Keratinocyte (primary cell): Measurements from ENCODE around the gene GP5. TPM values are rescaled to one million over a fixed set of nuclear protein-coding genes. Genes with fewer than 3 reads are reported as not detected.

Source experiments
- DNase-seq: peaks from one replicate; pipeline ENCODE4 v3.0.0-alpha.2; 2011; ENCODE audit warnings: low read depth, missing footprints, low spot score
- FAIRE-seq: peaks from 2 replicates; lab custom pipeline; 2011; peaks lifted over from hg19 to GRCh38; lab: Jason Lieb, UNC
- H2AFZ ChIP-seq: 2 replicates; pipeline ENCODE4 v1.6.0; 2012; ENCODE audit warnings: low read length, control low read depth, inconsistent platforms; ENCODE audit not compliant: control insufficient read depth
- H3K27ac ChIP-seq: 2 replicates; pipeline ENCODE4 v1.5.1; 2011; ENCODE audit warnings: low read length; ENCODE audit not compliant: control insufficient read depth, insufficient read depth
- H3K27me3 ChIP-seq: 3 replicates; pipeline ENCODE4 v1.6.0; 2011; ENCODE audit warnings: low read length; ENCODE audit not compliant: control insufficient read depth, insufficient read depth; ENCODE audit errors: extremely low read depth
- H3K36me3 ChIP-seq, 2 experiments: 2 replicates in 1 of 2; 3 replicates in 1 of 2; pipeline ENCODE4 v1.5.1; 2011; ENCODE audit warnings: low read length in 2 of 2, mild to moderate bottlenecking in 1 of 2; ENCODE audit not compliant: control insufficient read depth in 2 of 2, insufficient read depth in 2 of 2; ENCODE audit errors: extremely low read depth in 1 of 2
- H3K4me1 ChIP-seq: 3 replicates; pipeline ENCODE4 v1.5.1; 2011; ENCODE audit warnings: low read length; ENCODE audit not compliant: control insufficient read depth, insufficient read depth; ENCODE audit errors: extremely low read depth
- H3K4me2 ChIP-seq: 3 replicates; pipeline ENCODE4 v1.6.0; 2011; ENCODE audit warnings: low read depth, low read length; ENCODE audit not compliant: control insufficient read depth, insufficient read depth; ENCODE audit errors: extremely low read depth
- H3K4me3 ChIP-seq, 3 experiments: fragments of 200-600 bp in 1 of 3; sonication (generic) in 1 of 3; 2 replicates in 2 of 3; 3 replicates in 1 of 3; pipeline ENCODE4 v1.5.1; 2011 to 2016; ENCODE audit warnings: low read length in 3 of 3, mild to moderate bottlenecking in 3 of 3, control low read depth in 2 of 3, inconsistent platforms in 1 of 3, low read depth in 1 of 3, mixed read lengths in 1 of 3, mixed run types in 1 of 3, moderate library complexity in 1 of 3; ENCODE audit not compliant: control insufficient read depth in 2 of 3, insufficient read depth in 2 of 3; ENCODE audit errors: extremely low read depth in 1 of 3
- H3K79me2 ChIP-seq: 2 replicates; pipeline ENCODE4 v1.6.0; 2012; ENCODE audit warnings: low read length; ENCODE audit not compliant: control insufficient read depth, insufficient read depth
- H3K9ac ChIP-seq: 3 replicates; pipeline ENCODE4 v1.6.0; 2011; ENCODE audit warnings: low read length; ENCODE audit not compliant: control insufficient read depth, insufficient read depth; ENCODE audit errors: extremely low read depth
- H3K9me1 ChIP-seq: 3 replicates; pipeline ENCODE4 v1.6.0; 2011; ENCODE audit warnings: low read length; ENCODE audit not compliant: control insufficient read depth, insufficient read depth; ENCODE audit errors: extremely low read depth
- H3K9me3 ChIP-seq: 2 replicates; pipeline ENCODE4 v1.5.1; 2012; ENCODE audit warnings: low read depth, low read length; ENCODE audit not compliant: control insufficient read depth
- H4K20me1 ChIP-seq: 3 replicates; pipeline ENCODE4 v1.6.0; 2011; ENCODE audit warnings: low read length; ENCODE audit not compliant: control insufficient read depth, insufficient read depth; ENCODE audit errors: extremely low read depth
- CTCF ChIP-seq, 3 experiments: IDR thresholded peaks in 1 of 3; conservative IDR thresholded peaks in 1 of 3; optimal IDR thresholded peaks in 1 of 3; 2 replicates in 2 of 3; 3 replicates in 1 of 3; pipeline versions ENCODE3 to v1.5.1; 2011; ENCODE audit warnings: low read length in 3 of 3, mild to moderate bottlenecking in 3 of 3, moderate library complexity in 2 of 3, control low read depth in 1 of 3, inconsistent platforms in 1 of 3; ENCODE audit not compliant: insufficient read depth in 2 of 3; ENCODE audit errors: extremely low read depth in 1 of 3
- EZH2 ChIP-seq: IDR thresholded peaks from one replicate; pipeline ENCODE4 v1.6.1; 2012; ENCODE audit warnings: inconsistent platforms, mild to moderate bottlenecking, low read length, moderate library complexity
- dilution Hi-C: fragments of 300-500 bp; cut with MboI; formaldehyde crosslinking; loops from one replicate; pipeline ENCODE4 v1.7.0; 2020; ENCODE audit warnings: low sequenced_read_pairs; ENCODE audit not compliant: extremely low pct_ligation_motif_present
- polyA plus RNA-seq, 5 experiments: library from polyadenylated mRNA; depleted of rRNA in 3 of 5; stranded (reverse) in 3 of 5; stranded (forward) in 1 of 5; unstranded in 1 of 5; fragments of >200 nt; gene quantifications; 1 replicate in 1 of 5; 2 replicates in 3 of 5; 3 replicates in 1 of 5; pipeline versions ENCODE4 v1.2.1 to v1.2.3, GENCODE V29; 2011 to 2012; ENCODE audit warnings: missing spikeins in 2 of 5, low read depth in 1 of 5, low replicate concordance in 1 of 5

The GP5 gene
- polyA plus RNA-seq, 1 donor (not counting 4 experiments of a cell fraction or from before 2014, with no cell fraction given) = 0.04 TPM

DNA sequence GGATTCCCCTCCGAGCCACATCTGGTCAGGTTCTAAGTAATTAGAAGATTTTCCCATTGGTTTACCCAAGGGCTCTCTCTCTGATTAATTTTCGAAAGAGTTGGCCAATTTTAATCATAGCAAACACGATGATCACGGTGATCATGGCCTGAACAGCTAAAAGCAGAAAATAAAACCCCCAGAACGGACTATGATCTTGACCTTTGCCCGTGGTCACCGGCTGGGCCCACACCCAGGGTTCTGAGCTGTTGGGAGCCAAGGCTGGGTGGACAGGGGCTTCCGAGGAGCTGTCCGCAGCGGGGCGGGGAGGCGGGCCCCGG is 2.6 kb downstream of the GP5 start:
- H2AFZ ChIP-seq = no peak overlapping the region
- no peak for FAIRE-seq
- no peaks in the 10 kb centered on the region for H3K9me1 ChIP-seq
- TF ChIP-seq CTCF (optimal IDR thresholded peaks at IDR 0.05 in 1 of 3, IDR thresholded peaks at IDR 0.05 in 1 of 3, conservative IDR thresholded peaks at IDR 0.05 in 1 of 3; ENCODE audit: extremely low read depth in 1 of 3, insufficient read depth in 2 of 3, low read length in 3 of 3) = no peak
- peak; percentile 24 for TF ChIP-seq EZH2
- H3K27me3 ChIP-seq = peaks cover 24% of the 10 kb centered on the region
- no peak overlapping the region for H3K9ac ChIP-seq
- H3K79me2 ChIP-seq = no peaks in the 10 kb centered on the region
- no peaks in the 10 kb centered on the region for H3K9me3 ChIP-seq
- dilution Hi-C loops = no loop called here
- peak overlapping the region; percentile 65 for H3K4me2 ChIP-seq
- H3K36me3 ChIP-seq = no peaks in the 10 kb centered on the region
- H3K27ac ChIP-seq = no peak overlapping the region
- peaks cover 13% of the 10 kb centered on the region for H3K4me1 ChIP-seq
- H4K20me1 ChIP-seq = no peaks in the 10 kb centered on the region
- no peak for DNase-seq
- H3K4me3 ChIP-seq = no peak overlapping the region

DNA sequence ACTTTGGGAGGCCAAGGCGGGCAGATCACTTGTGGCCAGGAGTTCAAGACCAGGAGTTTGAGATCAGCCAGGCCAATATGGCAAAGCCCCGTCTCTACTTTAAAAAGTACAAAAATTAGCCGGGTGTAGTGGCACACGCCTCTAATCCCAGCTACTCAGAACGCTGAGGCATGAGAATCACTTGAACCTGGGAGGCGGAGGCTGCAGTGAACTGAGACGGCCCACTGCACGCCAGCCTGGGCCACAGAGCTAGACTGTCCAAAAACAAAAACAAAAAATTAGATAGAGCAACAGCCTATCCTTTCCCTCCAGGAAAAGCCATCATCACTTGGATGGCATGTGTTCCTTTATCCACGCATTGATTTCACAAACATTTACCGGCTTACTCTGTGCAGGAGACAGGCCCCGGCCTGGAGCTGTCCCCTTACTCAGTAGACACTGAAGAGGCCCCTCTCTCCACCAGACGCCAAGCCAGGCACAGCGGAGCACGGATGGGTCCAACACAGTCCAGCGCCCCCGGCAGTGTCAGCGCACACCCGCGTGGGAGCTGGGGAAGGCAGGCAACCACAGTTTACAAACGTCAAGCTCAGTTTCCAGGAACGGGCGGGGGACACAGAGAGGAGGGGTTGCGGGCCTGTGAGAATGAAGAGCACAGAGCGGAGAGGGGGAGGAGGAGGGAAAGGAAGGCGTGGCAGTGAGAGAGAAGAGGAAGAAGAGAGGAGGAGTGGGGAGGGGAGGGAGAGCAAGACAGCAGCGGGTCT is 3.1 kb downstream of the GP5 start:
- DNase-seq = no peak
- no peak overlapping the region for H3K9ac ChIP-seq
- H3K4me2 ChIP-seq = peak overlapping the region; percentile 65
- FAIRE-seq = no peak
- H3K27ac ChIP-seq = no peak overlapping the region
- no peaks in the 10 kb centered on the region for H3K79me2 ChIP-seq
- dilution Hi-C loops = no loop called here
- TF ChIP-seq EZH2 (no peak), CTCF (optimal IDR thresholded peaks at IDR 0.05 in 1 of 3, IDR thresholded peaks at IDR 0.05 in 1 of 3, conservative IDR thresholded peaks at IDR 0.05 in 1 of 3; ENCODE audit: extremely low read depth in 1 of 3, insufficient read depth in 2 of 3, low read length in 3 of 3) (no peak)
- H3K9me1 ChIP-seq = no peaks in the 10 kb centered on the region
- H3K4me1 ChIP-seq = peaks cover 13% of the 10 kb centered on the region
- peaks cover 24% of the 10 kb centered on the region for H3K27me3 ChIP-seq
- H3K4me3 ChIP-seq = no peak overlapping the region
- H2AFZ ChIP-seq = no peak overlapping the region
- no peaks in the 10 kb centered on the region for H4K20me1 ChIP-seq
- no peaks in the 10 kb centered on the region for H3K36me3 ChIP-seq
- H3K9me3 ChIP-seq = no peaks in the 10 kb centered on the region
